Measurements from ENCODE around the gene MED25.

DNA sequence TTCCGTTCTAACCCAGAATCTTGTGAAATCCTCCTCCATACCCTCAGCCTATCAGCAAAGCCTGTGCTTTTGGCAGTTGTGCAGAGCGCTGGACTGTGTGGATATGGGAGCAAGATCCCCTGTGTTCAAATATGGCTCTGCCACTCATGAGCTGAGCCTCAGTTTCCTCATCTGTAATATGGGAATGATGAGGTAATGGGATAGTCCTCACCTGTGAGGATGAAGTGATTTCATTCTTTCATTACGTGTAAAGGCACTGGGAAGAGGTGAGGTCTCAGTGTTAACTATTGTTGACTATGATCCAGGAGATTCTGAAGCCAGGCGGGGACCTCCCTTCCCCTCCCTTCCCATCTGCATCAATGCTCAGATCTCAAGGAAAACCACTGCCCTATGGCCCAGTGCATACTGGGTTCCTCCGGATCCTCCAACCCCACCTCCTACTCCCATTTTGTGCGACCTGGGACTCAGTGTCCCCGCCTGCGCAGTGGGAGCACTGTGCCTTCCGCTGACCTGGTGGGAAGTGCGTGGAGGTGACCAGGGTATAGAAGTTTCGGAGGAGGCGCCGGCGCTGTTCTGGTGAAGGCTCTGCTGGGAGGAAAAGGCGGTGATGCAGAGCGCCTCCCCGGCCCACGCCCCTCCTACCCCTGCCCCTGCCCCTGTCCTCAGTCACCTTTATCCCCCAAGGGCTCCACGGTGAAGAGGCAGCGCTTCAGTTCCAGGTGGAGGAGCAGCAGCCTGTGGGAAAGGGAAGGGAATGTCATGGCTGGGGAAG is 10.0 kb upstream of the MED25 start:
- TF ChIP-seq, protein P1, sequence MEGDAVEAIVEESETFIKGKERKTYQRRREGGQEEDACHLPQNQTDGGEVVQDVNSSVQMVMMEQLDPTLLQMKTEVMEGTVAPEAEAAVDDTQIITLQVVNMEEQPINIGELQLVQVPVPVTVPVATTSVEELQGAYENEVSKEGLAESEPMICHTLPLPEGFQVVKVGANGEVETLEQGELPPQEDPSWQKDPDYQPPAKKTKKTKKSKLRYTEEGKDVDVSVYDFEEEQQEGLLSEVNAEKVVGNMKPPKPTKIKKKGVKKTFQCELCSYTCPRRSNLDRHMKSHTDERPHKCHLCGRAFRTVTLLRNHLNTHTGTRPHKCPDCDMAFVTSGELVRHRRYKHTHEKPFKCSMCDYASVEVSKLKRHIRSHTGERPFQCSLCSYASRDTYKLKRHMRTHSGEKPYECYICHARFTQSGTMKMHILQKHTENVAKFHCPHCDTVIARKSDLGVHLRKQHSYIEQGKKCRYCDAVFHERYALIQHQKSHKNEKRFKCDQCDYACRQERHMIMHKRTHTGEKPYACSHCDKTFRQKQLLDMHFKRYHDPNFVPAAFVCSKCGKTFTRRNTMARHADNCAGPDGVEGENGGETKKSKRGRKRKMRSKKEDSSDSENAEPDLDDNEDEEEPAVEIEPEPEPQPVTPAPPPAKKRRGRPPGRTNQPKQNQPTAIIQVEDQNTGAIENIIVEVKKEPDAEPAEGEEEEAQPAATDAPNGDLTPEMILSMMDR (IDR thresholded peaks at IDR 0.05): no peak
- no peak for TF ChIP-seq POLR2A (IDR thresholded peaks at IDR 0.05)
- no peak for TF ChIP-seq EP300 (IDR thresholded peaks at IDR 0.05)
